Uterus (tissue), 4 donors: Measurements from ENCODE around the gene S1PR1. TPM values are rescaled to one million over a fixed set of nuclear protein-coding genes. Genes with fewer than 3 reads are reported as not detected.

ENCODE experiments used
- DNase-seq, 2 donors: peaks; one replicate each; pipeline ENCODE4 v3.0.0-alpha.2; 2019 to 2020
- H3K27ac ChIP-seq, 2 donors: fragments of 200-600 bp; sonication (generic); 1 replicate in 1 of 2; 2 replicates in 1 of 2; pipeline ENCODE4 v1.5.1; 2016 to 2018
- H3K27me3 ChIP-seq, 2 donors: fragments of 200-600 bp; sonication (generic); one replicate each; pipeline ENCODE4 v1.5.1; 2018 to 2019; ENCODE audit warnings: control low read depth in 1 of 2
- H3K36me3 ChIP-seq, 2 donors: fragments of 200-600 bp; sonication (generic); one replicate each; pipeline ENCODE4 v1.5.1; 2019; ENCODE audit warnings: control low read depth in 1 of 2
- H3K4me1 ChIP-seq, 2 donors: fragments of 200-600 bp; sonication (generic); one replicate each; pipeline ENCODE4 v1.5.1; 2018 to 2019; ENCODE audit warnings: control low read depth in 1 of 2
- H3K4me3 ChIP-seq, 2 donors: fragments of 200-600 bp; sonication (generic); 1 replicate in 1 of 2; 2 replicates in 1 of 2; pipeline ENCODE4 v1.5.1; 2018 to 2019; ENCODE audit warnings: mild to moderate bottlenecking in 1 of 2
- H3K9me3 ChIP-seq, 2 donors: fragments of 200-600 bp; sonication (generic); one replicate each; pipeline ENCODE4 v1.5.1; 2019; ENCODE audit warnings: control low read depth in 1 of 2
- CTCF ChIP-seq, 4 experiments: fragments of 200-600 bp in 2 of 4; fragments of 450-650 bp in 2 of 4; sonication (generic) in 2 of 4; IDR thresholded peaks; one replicate each; pipeline ENCODE4 v1.5.1; 2016 to 2019; ENCODE audit warnings: antibody characterized with exemption in 4 of 4, mild to moderate bottlenecking in 2 of 4, moderate library complexity in 1 of 4
- POLR2A ChIP-seq, 2 donors: fragments of 450-650 bp; IDR thresholded peaks; one replicate each; pipeline ENCODE4 v1.6.1; 2016; ENCODE audit warnings: antibody characterized with exemption in 2 of 2, mild to moderate bottlenecking in 1 of 2, moderate library complexity in 1 of 2
- intact Hi-C: fragments of 100-400 bp; cut with DNase I; formaldehyde crosslinking; loops from one replicate; pipeline ENCODE4 v1.15.1; 2023; ENCODE audit warnings: low total_unique reads
- total RNA-seq, 4 donors: library from RNA; depleted of rRNA in 3 of 4; stranded (reverse); fragments of >200 nt in 3 of 4; gene quantifications; one replicate each; pipeline versions ENCODE4 v1.1.0 to v1.2.4, GENCODE V29; 2014 to 2023
- donor health status: DM: yes; HTN: yes; CAD: no.

Gene S1PR1
- total RNA-seq, 4 donors from 2014 or later: 25.6 to 97.9 (median 64.2) TPM

- TF ChIP-seq POLR2A (IDR thresholded peaks at IDR 0.05) (no peak), CTCF (IDR thresholded peaks at IDR 0.05) (no peak)
- no peaks in the 10 kb centered on the region for H3K36me3 ChIP-seq
- no peak overlapping the region for H3K4me3 ChIP-seq
- H3K9me3 ChIP-seq: no peaks in the 10 kb centered on the region
- intact Hi-C loops: no loop called here
- H3K27me3 ChIP-seq: peaks cover 0 to 4% of the 10 kb centered on the region in 2 donors
- H3K4me1 ChIP-seq: peaks cover 0 to 4% of the 10 kb centered on the region in 2 donors
- no peak for DNase-seq
- H3K27ac ChIP-seq: peak overlapping the region; percentile 19 to 84
Measured at GRCh38 chr1:101241485-101242225, 4.8 kb downstream of the S1PR1 start.

- intact Hi-C loops: no loop called here
- no peak for TF ChIP-seq POLR2A (IDR thresholded peaks at IDR 0.05)
- TF ChIP-seq CTCF (IDR thresholded peaks at IDR 0.05): no peak
- no peaks in the 10 kb centered on the region for H3K9me3 ChIP-seq
- no peaks in the 10 kb centered on the region for H3K27me3 ChIP-seq
- no peaks in the 10 kb centered on the region for H3K36me3 ChIP-seq
- H3K27ac ChIP-seq: peak overlapping the region; percentile 47 to 56
- H3K4me3 ChIP-seq: no peak overlapping the region
- H3K4me1 ChIP-seq: peaks cover 0 to 4% of the 10 kb centered on the region in 2 donors
- DNase-seq: no peak
Measured at GRCh38 chr1:101242324-101243050, 5.7 kb downstream of the S1PR1 start.

GRCh38 chr1:101243751-101244150 is 6.9 kb downstream of the S1PR1 start:
- intact Hi-C loops: no loop called here
- TF ChIP-seq POLR2A (IDR thresholded peaks at IDR 0.05) (no peak), CTCF (IDR thresholded peaks at IDR 0.05) (no peak)
- H3K4me3 ChIP-seq: no peak overlapping the region
- H3K27ac ChIP-seq: no peak overlapping the region
- H3K36me3 ChIP-seq: no peaks in the 10 kb centered on the region
- H3K4me1 ChIP-seq: no peaks in the 10 kb centered on the region
- no peaks in the 10 kb centered on the region for H3K27me3 ChIP-seq
- H3K9me3 ChIP-seq: no peaks in the 10 kb centered on the region
- DNase-seq: no peak

GRCh38 chr1:101244842-101245241 is 8.0 kb downstream of the S1PR1 start:
- intact Hi-C loops: no loop called here
- no peaks in the 10 kb centered on the region for H3K9me3 ChIP-seq
- TF ChIP-seq CTCF (IDR thresholded peaks at IDR 0.05) (no peak), POLR2A (IDR thresholded peaks at IDR 0.05) (no peak)
- H3K4me1 ChIP-seq: no peaks in the 10 kb centered on the region
- DNase-seq: no peak
- no peaks in the 10 kb centered on the region for H3K27me3 ChIP-seq
- H3K27ac ChIP-seq: no peak overlapping the region
- H3K36me3 ChIP-seq: no peaks in the 10 kb centered on the region
- H3K4me3 ChIP-seq: no peak overlapping the region

GRCh38 chr1:101245246-101245927 is 8.6 kb downstream of the S1PR1 start:
- Histone ChIP-seq H3K27ac (no peak overlapping the region), H3K36me3 (no peaks in the 10 kb centered on the region), H3K4me1 (no peaks in the 10 kb centered on the region), H3K27me3 (no peaks in the 10 kb centered on the region), H3K9me3 (no peaks in the 10 kb centered on the region), H3K4me3 (no peak overlapping the region)
- intact Hi-C loops: no loop called here
- no peak for TF ChIP-seq CTCF (IDR thresholded peaks at IDR 0.05)
- no peak for TF ChIP-seq POLR2A (IDR thresholded peaks at IDR 0.05)
- no peak for DNase-seq
